ENCODE results near the gene NBPF20.
A peak's percentile ranks its signal among the peaks of the same experiment; 100 is the strongest.
"Not testable (repeated sequence)": the region's sequence is repeated elsewhere in the genome, so short reads cannot be mapped to it uniquely, and the experiment has no call there.

NBPF20 gene

GRCh38 chr1:145425436-145426029 is at the start of gene NBPF20:
NBPF20 (minus strand) TSS chr1:145425603; CDS start chr1:145405272, 20,331 bp downstream.
- peak; percentile 24 for DNase-seq

GRCh38 chr1:145474837-145475368 is 49.5 kb upstream of the NBPF20 start:
- not testable (repeated sequence) for DNase-seq

- DNase-seq, result not testable (repeated sequence)
These were observed 47.3 kb upstream of the NBPF20 start for GRCh38 chr1:145472731-145473130.

GRCh38 chr1:145471365-145471764 is 46.0 kb upstream of the NBPF20 start:
- not testable (repeated sequence) for DNase-seq

GRCh38 chr1:145465405-145466144 is 40.2 kb upstream of the NBPF20 start:
- DNase-seq, result peak; percentile 26

GRCh38 chr1:145464708-145465336 is 39.4 kb upstream of the NBPF20 start:
- DNase-seq, result not testable (repeated sequence)

- DNase-seq, result not testable (repeated sequence)
These were observed 38.6 kb upstream of the NBPF20 start for GRCh38 chr1:145464017-145464416.

GRCh38 chr1:145460684-145461083 is 35.3 kb upstream of the NBPF20 start:
- DNase-seq, result not testable (repeated sequence)

- not testable (repeated sequence) for DNase-seq
These were observed 34.6 kb upstream of the NBPF20 start for GRCh38 chr1:145460048-145460447.

- DNase-seq, result not testable (repeated sequence)
These were observed 34.2 kb upstream of the NBPF20 start for GRCh38 chr1:145459591-145459990.

- DNase-seq, result not testable (repeated sequence)
These were observed 33.7 kb upstream of the NBPF20 start for GRCh38 chr1:145459063-145459462.

- DNase-seq, result not testable (repeated sequence)
These were observed 29.4 kb upstream of the NBPF20 start for GRCh38 chr1:145454824-145455177.

- not testable (repeated sequence) for DNase-seq
These were observed 28.7 kb upstream of the NBPF20 start for GRCh38 chr1:145453873-145454823.

GRCh38 chr1:145452506-145452905 is 27.1 kb upstream of the NBPF20 start:
- not testable (repeated sequence) for DNase-seq

GRCh38 chr1:145451914-145452313 is 26.5 kb upstream of the NBPF20 start:
- not testable (repeated sequence) for DNase-seq

GRCh38 chr1:145445219-145445618 is 19.8 kb upstream of the NBPF20 start:
- DNase-seq, result not testable (repeated sequence)

- DNase-seq, result not testable (repeated sequence)
These were observed 16.9 kb upstream of the NBPF20 start for GRCh38 chr1:145442340-145442739.

GRCh38 chr1:145431363-145432256 is 6.2 kb upstream of the NBPF20 start:
- not testable (repeated sequence) for DNase-seq

- not testable (repeated sequence) for DNase-seq
These were observed 5.4 kb upstream of the NBPF20 start for GRCh38 chr1:145430830-145431229.

- DNase-seq, result not testable (repeated sequence)
These were observed 3.9 kb upstream of the NBPF20 start for GRCh38 chr1:145429329-145429728.

Data from GF-D8 (cell line).